Endothelial cell of umbilical vein (primary cell): Measurements from ENCODE around the gene NTN4. TPM values are rescaled to one million over a fixed set of nuclear protein-coding genes. Genes with fewer than 3 reads are reported as not detected.

ENCODE experiments used
- BruUV-seq: library from RNA; stranded (reverse); fragments of 400-500 nt; replicated peaks from 2 replicates; lab custom pipeline; 2021; lab: Mats Ljungman, UMichigan
- CTCF ChIA-PET: fragments of 300-600, 350-600 bp; sonication (Branson Sonifier 250); formaldehyde crosslinking; loops from one replicate; lab custom pipeline; 2021; ENCODE audit warnings: antibody characterized with exemption, inconsistent platforms; lab: Charles Lee
- POLR2A ChIA-PET: fragments of 300-600, 350-600 bp; sonication (Branson Sonifier 250); formaldehyde crosslinking; loops from one replicate; lab custom pipeline; 2021; ENCODE audit warnings: antibody characterized with exemption, inconsistent platforms; lab: Charles Lee
- DNase-seq: peaks from one replicate; pipeline ENCODE4 v3.0.0-alpha.2; 2011; ENCODE audit warnings: low read depth, low spot score
- FAIRE-seq: peaks from 2 replicates; lab custom pipeline; 2011; peaks lifted over from hg19 to GRCh38; lab: Jason Lieb, UNC
- H2AFZ ChIP-seq: 2 replicates; pipeline ENCODE4 v1.6.0; 2012; ENCODE audit warnings: low read depth, low read length, control low read depth, inconsistent platforms
- H3K27ac ChIP-seq: 2 replicates; pipeline ENCODE4 v1.5.1; 2011; ENCODE audit warnings: low read depth, mild to moderate bottlenecking, control low read depth, low read length, moderate library complexity; ENCODE audit not compliant: insufficient read depth
- H3K27me3 ChIP-seq, 2 experiments: 2 replicates each; pipeline versions ENCODE4 v1.6.0 to v1.6.1; 2011; ENCODE audit warnings: low read length in 2 of 2, mixed read lengths in 1 of 2; ENCODE audit not compliant: control insufficient read depth in 2 of 2, insufficient read depth in 2 of 2
- H3K36me3 ChIP-seq, 2 experiments: 2 replicates in 1 of 2; 3 replicates in 1 of 2; pipeline ENCODE4 v1.5.1; 2011; ENCODE audit warnings: low read length in 2 of 2, mild to moderate bottlenecking in 1 of 2, moderate library complexity in 1 of 2; ENCODE audit not compliant: control insufficient read depth in 2 of 2, insufficient read depth in 2 of 2; ENCODE audit errors: extremely low read depth in 1 of 2
- H3K4me1 ChIP-seq: 3 replicates; pipeline ENCODE4 v1.5.1; 2011; ENCODE audit warnings: mild to moderate bottlenecking, low read length; ENCODE audit not compliant: control insufficient read depth, insufficient read depth; ENCODE audit errors: extremely low read depth
- H3K4me2 ChIP-seq: 2 replicates; pipeline ENCODE4 v1.6.1; 2011; ENCODE audit warnings: low read length, control low read depth, mixed read lengths; ENCODE audit not compliant: insufficient read depth
- H3K4me3 ChIP-seq, 3 experiments: fragments of 200-600 bp in 1 of 3; sonication (generic), shearing (Covaris generic) in 1 of 3; replicated peaks in 1 of 3; 2 replicates each; pipeline ENCODE4 v1.5.1; 2011 to 2016; ENCODE audit warnings: control low read depth in 3 of 3, low read length in 3 of 3, mild to moderate bottlenecking in 2 of 3, inconsistent platforms in 1 of 3, low read depth in 1 of 3, moderate library complexity in 1 of 3; ENCODE audit not compliant: insufficient read depth in 1 of 3
- H3K79me2 ChIP-seq: 2 replicates; pipeline ENCODE4 v1.6.0; 2012; ENCODE audit warnings: low read length, inconsistent platforms; ENCODE audit not compliant: control insufficient read depth, insufficient read depth
- H3K9ac ChIP-seq: replicated peaks from 2 replicates; pipeline ENCODE3; 2011; ENCODE audit warnings: low read length, control low read depth; ENCODE audit not compliant: insufficient read depth; ENCODE audit errors: extremely low read depth
- H3K9me1 ChIP-seq: replicated peaks from 3 replicates; pipeline ENCODE4 v1.6.0; 2011; ENCODE audit warnings: mild to moderate bottlenecking, low read length; ENCODE audit not compliant: control insufficient read depth, insufficient read depth; ENCODE audit errors: extremely low read depth
- H3K9me3 ChIP-seq: replicated peaks from 2 replicates; pipeline ENCODE4 v1.5.1; 2012; ENCODE audit warnings: low read length, inconsistent platforms; ENCODE audit not compliant: control insufficient read depth, insufficient read depth
- H4K20me1 ChIP-seq: replicated peaks from 2 replicates; pipeline ENCODE3; 2011; ENCODE audit warnings: mild to moderate bottlenecking, low read length; ENCODE audit not compliant: control insufficient read depth, insufficient read depth; ENCODE audit errors: extremely low read depth
- EZH2 ChIP-seq: IDR thresholded peaks from 2 replicates; pipeline ENCODE4 v1.6.1; 2012; ENCODE audit warnings: borderline replicate concordance, low read depth, mild to moderate bottlenecking, moderate library complexity, low read length, inconsistent platforms; ENCODE audit not compliant: severe bottlenecking
- GATA2 ChIP-seq: IDR thresholded peaks from 2 replicates; pipeline ENCODE4 v1.7.0; 2011; ENCODE audit warnings: low read depth, mild to moderate bottlenecking, moderate library complexity, mixed read lengths, low read length; ENCODE audit not compliant: insufficient read length, insufficient read depth
- JUN ChIP-seq: IDR thresholded peaks from 2 replicates; pipeline ENCODE4 v1.6.1; 2011; ENCODE audit warnings: borderline replicate concordance, low read depth; ENCODE audit not compliant: insufficient read length, insufficient read depth
- MYC ChIP-seq: IDR thresholded peaks from one replicate; pipeline ENCODE4 v1.6.1; 2011; ENCODE audit warnings: mild to moderate bottlenecking, low read depth, low read length
- POLR2A ChIP-seq: IDR thresholded peaks from 2 replicates; pipeline ENCODE4 v1.6.1; 2012; ENCODE audit warnings: low read depth, mild to moderate bottlenecking, control low read depth, low read length
- POLR2AphosphoS5 ChIP-seq: IDR thresholded peaks from 2 replicates; pipeline ENCODE4 v1.6.1; 2012; ENCODE audit warnings: low read depth, mild to moderate bottlenecking, control low read depth, low read length, moderate library complexity; ENCODE audit not compliant: insufficient read depth
- dilution Hi-C: fragments of 300-500 bp; cut with MboI; formaldehyde crosslinking; loops from one replicate; pipeline ENCODE4 v1.15.0; 2019; ENCODE audit warnings: low sequenced_read_pairs; ENCODE audit not compliant: extremely low pct_ligation_motif_present
- intact Hi-C: fragments of 100-400 bp; cut with micrococcal nuclease; formaldehyde crosslinking; loops from one replicate; pipeline ENCODE4 v1.10.0; 2022
- polyA plus RNA-seq, 4 experiments: library from polyadenylated mRNA; depleted of rRNA in 3 of 4; stranded (reverse) in 3 of 4; unstranded in 1 of 4; fragments of >200 nt; gene quantifications; 2 replicates each; pipeline versions ENCODE4 v1.2.1 to v1.2.3, GENCODE V29; 2011 to 2012; ENCODE audit warnings: missing spikeins in 1 of 4
- total RNA-seq: library from RNA; stranded (reverse); gene quantifications from 2 replicates; pipeline ENCODE4 v1.2.3, GENCODE V29; 2021
- TF ChIP-seq, protein P1 (sequence below): IDR thresholded peaks from 2 replicates; pipeline ENCODE4 v1.6.1; 2011; ENCODE audit not compliant: insufficient read depth, insufficient read length
- TF ChIP-seq, protein P2 (sequence below), 2 donors: IDR thresholded peaks; 1 replicate in 1 of 2; 2 replicates in 1 of 2; pipeline ENCODE4 v1.5.1; 2011; ENCODE audit warnings: low read length in 2 of 2, mild to moderate bottlenecking in 2 of 2, moderate library complexity in 2 of 2, control low read depth in 1 of 2, inconsistent platforms in 1 of 2, low read depth in 1 of 2; ENCODE audit not compliant: insufficient read depth in 1 of 2; ENCODE audit errors: extremely low read depth in 1 of 2

NTN4 gene
- total and polyA plus RNA-seq, 2 donors (not counting 3 experiments of a cell fraction or from before 2014, with no cell fraction given) = 120 to 317 TPM

DNA sequence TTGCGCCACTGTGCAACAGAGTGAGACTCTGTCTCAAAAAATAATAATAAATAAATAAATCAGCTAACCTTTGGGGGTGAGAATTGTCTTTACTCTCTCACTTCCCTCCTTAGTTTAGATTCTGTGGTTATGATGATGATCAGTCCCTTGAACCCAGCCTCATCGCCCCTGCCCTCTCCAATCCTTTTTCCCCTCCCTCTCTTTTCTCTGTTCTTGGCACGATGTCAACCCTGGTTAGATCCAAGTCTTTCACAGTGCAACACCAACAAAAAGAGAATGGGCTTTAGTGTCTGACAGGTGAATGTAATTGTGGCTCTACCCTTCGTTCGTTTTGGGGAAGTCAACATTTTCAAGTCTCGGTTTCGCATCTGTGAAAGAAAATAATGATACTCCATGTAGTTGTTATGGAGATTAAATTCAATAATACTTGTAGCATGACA, 59.0 kb downstream of the NTN4 start:
- no peaks in the 10 kb centered on the region for H3K27me3 ChIP-seq
- TF ChIP-seq, protein P1, sequence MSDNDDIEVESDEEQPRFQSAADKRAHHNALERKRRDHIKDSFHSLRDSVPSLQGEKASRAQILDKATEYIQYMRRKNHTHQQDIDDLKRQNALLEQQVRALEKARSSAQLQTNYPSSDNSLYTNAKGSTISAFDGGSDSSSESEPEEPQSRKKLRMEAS = no peak
- TF ChIP-seq EZH2 (no peak), POLR2A (no peak), GATA2 (no peak), MYC (no peak), POLR2AphosphoS5 (no peak), JUN (no peak)
- TF ChIP-seq, protein P2, sequence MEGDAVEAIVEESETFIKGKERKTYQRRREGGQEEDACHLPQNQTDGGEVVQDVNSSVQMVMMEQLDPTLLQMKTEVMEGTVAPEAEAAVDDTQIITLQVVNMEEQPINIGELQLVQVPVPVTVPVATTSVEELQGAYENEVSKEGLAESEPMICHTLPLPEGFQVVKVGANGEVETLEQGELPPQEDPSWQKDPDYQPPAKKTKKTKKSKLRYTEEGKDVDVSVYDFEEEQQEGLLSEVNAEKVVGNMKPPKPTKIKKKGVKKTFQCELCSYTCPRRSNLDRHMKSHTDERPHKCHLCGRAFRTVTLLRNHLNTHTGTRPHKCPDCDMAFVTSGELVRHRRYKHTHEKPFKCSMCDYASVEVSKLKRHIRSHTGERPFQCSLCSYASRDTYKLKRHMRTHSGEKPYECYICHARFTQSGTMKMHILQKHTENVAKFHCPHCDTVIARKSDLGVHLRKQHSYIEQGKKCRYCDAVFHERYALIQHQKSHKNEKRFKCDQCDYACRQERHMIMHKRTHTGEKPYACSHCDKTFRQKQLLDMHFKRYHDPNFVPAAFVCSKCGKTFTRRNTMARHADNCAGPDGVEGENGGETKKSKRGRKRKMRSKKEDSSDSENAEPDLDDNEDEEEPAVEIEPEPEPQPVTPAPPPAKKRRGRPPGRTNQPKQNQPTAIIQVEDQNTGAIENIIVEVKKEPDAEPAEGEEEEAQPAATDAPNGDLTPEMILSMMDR (IDR thresholded peaks at IDR 0.05; ENCODE audit: extremely low read depth in 1 of 2, insufficient read depth in 1 of 2, low read depth in 1 of 2, low read length in 2 of 2) = no peak
- no peaks in the 10 kb centered on the region for H4K20me1 ChIP-seq
- no peaks in the 10 kb centered on the region for H3K9me3 ChIP-seq
- H3K4me2 ChIP-seq = no peak overlapping the region
- no peak for FAIRE-seq
- intact Hi-C loops (no loop called here), dilution Hi-C loops (no loop called here)
- H2AFZ ChIP-seq = no peak overlapping the region
- H3K9me1 ChIP-seq = no peaks in the 10 kb centered on the region
- H3K9ac ChIP-seq = no peak overlapping the region
- ChIA-PET POLR2A (no interaction called here), CTCF (interaction anchor here (0.7 to 2.2 kb wide), 4 partner anchors 9 to 157 kb away, joined by 3 to 8 read pairs (median 4); no protein-coding TSS in a partner anchor)
- no peak for DNase-seq
- H3K79me2 ChIP-seq = no peaks in the 10 kb centered on the region
- H3K4me3 ChIP-seq = no peak overlapping the region
- BruUV-seq = no TSS peak
- H3K27ac ChIP-seq = no peak overlapping the region
- H3K4me1 ChIP-seq = no peaks in the 10 kb centered on the region
- H3K36me3 ChIP-seq = peaks cover 2 to 26% of the 10 kb centered on the region in 2 experiments
